KMS-11 (cell line): ENCODE data around the gene CCDC92.
"Not testable (repeated sequence)": the region's sequence is repeated elsewhere in the genome, so short reads cannot be mapped to it uniquely, and the experiment has no call there.

Experiments
- H2AFZ ChIP-seq: fragments of 200-600 bp; sonication (generic); 2 replicates; pipeline ENCODE4 v1.6.1; 2016; ENCODE audit warnings: antibody characterized with exemption, mixed run types, low read depth
- H3K27ac ChIP-seq: fragments of 200-600 bp; sonication (generic); 2 replicates; pipeline ENCODE4 v1.6.1; 2016; ENCODE audit warnings: mild to moderate bottlenecking, mixed run types
- H3K27me3 ChIP-seq: fragments of 200-600 bp; sonication (generic); 2 replicates; pipeline ENCODE4 v1.6.1; 2017; ENCODE audit warnings: mild to moderate bottlenecking, low read depth, mixed run types, moderate library complexity; ENCODE audit not compliant: insufficient read depth
- H3K36me3 ChIP-seq: fragments of 200-600 bp; sonication (generic); 2 replicates; pipeline ENCODE4 v1.6.1; 2017; ENCODE audit warnings: mild to moderate bottlenecking, mixed run types; ENCODE audit not compliant: insufficient read depth
- H3K4me1 ChIP-seq: fragments of 200-600 bp; sonication (generic); 2 replicates; pipeline ENCODE4 v1.6.1; 2016; ENCODE audit warnings: mild to moderate bottlenecking, low read depth, mixed run types; ENCODE audit not compliant: poor library complexity, severe bottlenecking
- H3K4me2 ChIP-seq: fragments of 200-600 bp; sonication (generic); 2 replicates; pipeline ENCODE4 v1.7.0; 2016; ENCODE audit warnings: mild to moderate bottlenecking, mixed run types
- H3K4me3 ChIP-seq: fragments of 200-600 bp; sonication (generic); IDR thresholded peaks from 2 replicates; pipeline ENCODE4 v1.6.1; 2017; ENCODE audit warnings: low read depth, low read length, mixed read lengths; ENCODE audit not compliant: insufficient read depth
- H3K79me2 ChIP-seq: fragments of 200-600 bp; sonication (generic); 2 replicates; pipeline ENCODE4 v1.6.1; 2016; ENCODE audit warnings: low read depth, mixed run types; ENCODE audit not compliant: insufficient read depth
- H3K9ac ChIP-seq: fragments of 200-600 bp; sonication (generic); 2 replicates; pipeline ENCODE4 v1.6.1; 2016; ENCODE audit warnings: mild to moderate bottlenecking, mixed run types
- H4K20me1 ChIP-seq: fragments of 200-600 bp; sonication (generic); 2 replicates; pipeline ENCODE4 v1.6.1; 2016; ENCODE audit warnings: mild to moderate bottlenecking, mixed run types; ENCODE audit not compliant: insufficient read depth
- CTCF ChIP-seq: fragments of 200-600 bp; sonication (generic); conservative IDR thresholded peaks from 2 replicates; pipeline ENCODE4 v1.6.1; 2017; ENCODE audit warnings: low read depth, mild to moderate bottlenecking, antibody characterized with exemption, low read length, moderate library complexity, mixed read lengths

The CCDC92 gene

GRCh38 chr12:123917337-123917850 lies 55.2 kb downstream of the CCDC92 start:
- H3K9ac ChIP-seq: no peak overlapping the region
- H3K4me3 ChIP-seq: no peak overlapping the region
- TF ChIP-seq CTCF: no peak
- no peak overlapping the region for H3K4me2 ChIP-seq
- H2AFZ ChIP-seq: no peak overlapping the region
- no peaks in the 10 kb centered on the region for H3K36me3 ChIP-seq
- H3K79me2 ChIP-seq: no peaks in the 10 kb centered on the region
- no peak overlapping the region for H3K27ac ChIP-seq
- no peaks in the 10 kb centered on the region for H4K20me1 ChIP-seq
- no peaks in the 10 kb centered on the region for H3K4me1 ChIP-seq
- no peaks in the 10 kb centered on the region for H3K27me3 ChIP-seq

- no peak overlapping the region for H3K4me2 ChIP-seq
- H3K27ac ChIP-seq: no peak overlapping the region
- no peak overlapping the region for H3K4me3 ChIP-seq
- H3K9ac ChIP-seq: no peak overlapping the region
- no peaks in the 10 kb centered on the region for H4K20me1 ChIP-seq
- no peak overlapping the region for H2AFZ ChIP-seq
- H3K27me3 ChIP-seq: no peaks in the 10 kb centered on the region
- no peaks in the 10 kb centered on the region for H3K4me1 ChIP-seq
- TF ChIP-seq CTCF: no peak
- H3K79me2 ChIP-seq: no peaks in the 10 kb centered on the region
- no peaks in the 10 kb centered on the region for H3K36me3 ChIP-seq
These were observed 55.9 kb downstream of the CCDC92 start for GRCh38 chr12:123916729-123917128.

- no peak overlapping the region for H3K9ac ChIP-seq
- no peak overlapping the region for H3K27ac ChIP-seq
- H3K79me2 ChIP-seq: no peaks in the 10 kb centered on the region
- TF ChIP-seq CTCF: no peak
- H4K20me1 ChIP-seq: no peaks in the 10 kb centered on the region
- H2AFZ ChIP-seq: no peak overlapping the region
- no peaks in the 10 kb centered on the region for H3K36me3 ChIP-seq
- no peak overlapping the region for H3K4me3 ChIP-seq
- H3K4me2 ChIP-seq: no peak overlapping the region
- no peaks in the 10 kb centered on the region for H3K27me3 ChIP-seq
- H3K4me1 ChIP-seq: no peaks in the 10 kb centered on the region
These were observed 57.8 kb downstream of the CCDC92 start for GRCh38 chr12:123914726-123915333.

GRCh38 chr12:123912415-123913380 lies 59.9 kb downstream of the CCDC92 start:
- Histone ChIP-seq H3K36me3 (no peaks in the 10 kb centered on the region), H3K4me3 (no peak overlapping the region), H2AFZ (no peak overlapping the region), H3K4me1 (no peaks in the 10 kb centered on the region), H3K27me3 (no peaks in the 10 kb centered on the region), H4K20me1 (no peaks in the 10 kb centered on the region), H3K79me2 (no peaks in the 10 kb centered on the region), H3K9ac (no peak overlapping the region), H3K4me2 (no peak overlapping the region), H3K27ac (no peak overlapping the region)
- no peak for TF ChIP-seq CTCF

GRCh38 chr12:123911672-123912409 lies 60.8 kb downstream of the CCDC92 start:
- not testable (repeated sequence) for H3K36me3 ChIP-seq, H4K20me1 ChIP-seq, H3K4me3 ChIP-seq, H3K4me2 ChIP-seq, H3K9ac ChIP-seq, H3K27me3 ChIP-seq, H3K27ac ChIP-seq, H2AFZ ChIP-seq, H3K79me2 ChIP-seq, H3K4me1 ChIP-seq
